HG03095 (cell line): Measurements from ENCODE around the gene SCAMP5.

Experiments used
- ATAC-seq: cut with Tn5 transposase; IDR thresholded peaks from one replicate; pipeline ENCODE4 v1.9.1; 2021; ENCODE audit warnings: moderate library complexity; ENCODE audit not compliant: unreplicated experiment

The SCAMP5 gene

GRCh38 chr15:75021341-75021740 is 26.0 kb downstream of the SCAMP5 start:
- no peak for ATAC-seq

- ATAC-seq, result no peak
These were observed 27.4 kb downstream of the SCAMP5 start for GRCh38 chr15:75022783-75023180.

- ATAC-seq, result peak; percentile 85
These were observed 28.0 kb downstream of the SCAMP5 start, which contains the start of gene PPCDC for GRCh38 chr15:75023181-75023871. TSS of gene PPCDC (plus strand) at chr15:75023590. CDS start at chr15:75028319, 4,729 bp downstream.

GRCh38 chr15:75023872-75024636 is 28.7 kb downstream of the SCAMP5 start:
- no peak for ATAC-seq

GRCh38 chr15:75025107-75025506 is 29.7 kb downstream of the SCAMP5 start:
- no peak for ATAC-seq

GRCh38 chr15:75025548-75026260 is 30.3 kb downstream of the SCAMP5 start:
- no peak for ATAC-seq

- no peak for ATAC-seq
These were observed 32.2 kb downstream of the SCAMP5 start for GRCh38 chr15:75027551-75027950.

GRCh38 chr15:75028991-75029377 is 33.6 kb downstream of the SCAMP5 start:
- no peak for ATAC-seq

- no peak for ATAC-seq
These were observed 34.1 kb downstream of the SCAMP5 start for GRCh38 chr15:75029378-75030022.

- ATAC-seq, result no peak
These were observed 34.7 kb downstream of the SCAMP5 start for GRCh38 chr15:75030023-75030413.

GRCh38 chr15:75030424-75030823 is 35.1 kb downstream of the SCAMP5 start:
- ATAC-seq, result no peak

GRCh38 chr15:75031848-75032247 is 36.5 kb downstream of the SCAMP5 start:
- no peak for ATAC-seq

- no peak for ATAC-seq
These were observed 37.0 kb downstream of the SCAMP5 start for GRCh38 chr15:75032395-75032794.

- no peak for ATAC-seq
These were observed 38.4 kb downstream of the SCAMP5 start for GRCh38 chr15:75033809-75034208.

GRCh38 chr15:75034615-75035014 is 39.3 kb downstream of the SCAMP5 start:
- ATAC-seq, result no peak

- no peak for ATAC-seq
These were observed 40.9 kb downstream of the SCAMP5 start for GRCh38 chr15:75036212-75036616.

GRCh38 chr15:75037685-75038084 is 42.3 kb downstream of the SCAMP5 start:
- ATAC-seq, result no peak

GRCh38 chr15:75038231-75038630 is 42.9 kb downstream of the SCAMP5 start:
- no peak for ATAC-seq

GRCh38 chr15:75042730-75043508 is 47.6 kb downstream of the SCAMP5 start:
- peak; percentile 70 for ATAC-seq

GRCh38 chr15:75043509-75044257 is 48.3 kb downstream of the SCAMP5 start:
- ATAC-seq, result peak; percentile 29
